IgD-negative memory B cell (primary cell): Measurements from ENCODE around the gene OR2V2. TPM values are rescaled to one million over a fixed set of nuclear protein-coding genes. Genes with fewer than 3 reads are reported as not detected.

ENCODE experiments used
- H3K27ac Mint-ChIP-seq, 3 donors: one replicate each; pipeline ENCODE4 v1.8.0; 2020 to 2022; ENCODE audit warnings: mild to moderate bottlenecking in 3 of 3, mixed read lengths in 3 of 3, moderate library complexity in 1 of 3
- H3K27me3 Mint-ChIP-seq: one replicate; pipeline ENCODE4 v1.8.0; 2021; ENCODE audit warnings: mixed read lengths
- H3K36me3 Mint-ChIP-seq: one replicate; pipeline ENCODE4 v1.8.0; 2020; ENCODE audit warnings: mild to moderate bottlenecking, mixed read lengths
- H3K4me1 Mint-ChIP-seq, 3 donors: one replicate each; pipeline ENCODE4 v1.8.0; 2020 to 2022; ENCODE audit warnings: mixed read lengths in 3 of 3, mild to moderate bottlenecking in 1 of 3
- H3K4me3 Mint-ChIP-seq, 4 donors: one replicate each; pipeline ENCODE4 v1.8.0; 2020 to 2022; ENCODE audit warnings: mild to moderate bottlenecking in 4 of 4, mixed read lengths in 4 of 4, moderate library complexity in 3 of 4
- H3K9me3 Mint-ChIP-seq, 3 donors: one replicate each; pipeline ENCODE4 v1.8.0; 2020 to 2021; ENCODE audit warnings: mixed read lengths in 3 of 3, mild to moderate bottlenecking in 1 of 3
- polyA plus RNA-seq: library from polyadenylated mRNA; unstranded; fragments of 300-500 nt; fragmentation: Illumina TruSeq; gene quantifications from one replicate; pipeline ENCODE4 v1.2.3, GENCODE V29; 2021

Gene OR2V2
- polyA plus RNA-seq, 1 donor from 2014 or later: not detected

- Mint-ChIP-seq H3K9me3 (no peaks in the 10 kb centered on the region), H3K27me3 (peaks cover 1% of the 10 kb centered on the region), H3K36me3 (peaks cover 2% of the 10 kb centered on the region), H3K4me3 (peak overlapping the region; percentile 67 to 87 (median 84)), H3K4me1 (peaks cover 18 to 28% (median 20%) of the 10 kb centered on the region in 3 donors), H3K27ac (peak overlapping the region; percentile 87 to 96 (median 92))
Measured at GRCh38 chr5:181181650-181182565, 34.5 kb downstream of the OR2V2 start.

GRCh38 chr5:181182651-181183050, 35.3 kb downstream of the OR2V2 start:
- Mint-ChIP-seq H3K4me1 (peaks cover 18 to 29% (median 23%) of the 10 kb centered on the region in 3 donors), H3K4me3 (peak overlapping the region; percentile 67 to 90 (median 84)), H3K9me3 (no peaks in the 10 kb centered on the region), H3K27ac (peak overlapping the region; percentile 87 to 96 (median 94)), H3K27me3 (peaks cover 1% of the 10 kb centered on the region), H3K36me3 (no peaks in the 10 kb centered on the region)

- H3K27ac Mint-ChIP-seq: peak overlapping the region; percentile 87 to 98 (median 95)
- peak overlapping the region; percentile 87 to 98 (median 94) for H3K4me3 Mint-ChIP-seq
- H3K4me1 Mint-ChIP-seq: peaks cover 31 to 37% (median 31%) of the 10 kb centered on the region in 3 donors
- peaks cover 8% of the 10 kb centered on the region for H3K27me3 Mint-ChIP-seq
- H3K9me3 Mint-ChIP-seq: peaks cover 0 to 8% (median 0%) of the 10 kb centered on the region in 3 donors
- peaks cover 6% of the 10 kb centered on the region for H3K36me3 Mint-ChIP-seq
Measured at GRCh38 chr5:181184845-181185216, 37.4 kb downstream of the OR2V2 start.

- Mint-ChIP-seq H3K36me3 (peaks cover 6% of the 10 kb centered on the region), H3K27me3 (peaks cover 8% of the 10 kb centered on the region), H3K27ac (peak overlapping the region in 1 of 3 donors; percentile 100), H3K4me3 (peak overlapping the region in 3 of 4 donors; percentile 47 to 98 (median 51)), H3K9me3 (peaks cover 0 to 8% (median 0%) of the 10 kb centered on the region in 3 donors), H3K4me1 (peaks cover 31 to 37% (median 31%) of the 10 kb centered on the region in 3 donors)
Measured at GRCh38 chr5:181185560-181185959, 38.2 kb downstream of the OR2V2 start.

- Mint-ChIP-seq H3K36me3 (peaks cover 6% of the 10 kb centered on the region), H3K27me3 (peaks cover 8% of the 10 kb centered on the region), H3K9me3 (peaks cover 0 to 8% (median 0%) of the 10 kb centered on the region in 3 donors), H3K4me3 (peak overlapping the region in 3 of 4 donors; percentile 18 to 98 (median 25)), H3K4me1 (peaks cover 31 to 37% (median 31%) of the 10 kb centered on the region in 3 donors), H3K27ac (peak overlapping the region; percentile 68 to 100 (median 100))
Measured at GRCh38 chr5:181186022-181186421, 38.6 kb downstream of the OR2V2 start.

GRCh38 chr5:181186986-181187499, 39.7 kb downstream of the OR2V2 start:
- H3K9me3 Mint-ChIP-seq: peaks cover 0 to 14% (median 0%) of the 10 kb centered on the region in 3 donors
- peaks cover 6% of the 10 kb centered on the region for H3K36me3 Mint-ChIP-seq
- H3K4me1 Mint-ChIP-seq: peaks cover 29 to 34% (median 34%) of the 10 kb centered on the region in 3 donors
- H3K4me3 Mint-ChIP-seq: peak overlapping the region in 3 of 4 donors; percentile 60 to 98 (median 98)
- H3K27ac Mint-ChIP-seq: peak overlapping the region; percentile 99 to 100 (median 100)
- H3K27me3 Mint-ChIP-seq: peaks cover 8% of the 10 kb centered on the region

GRCh38 chr5:181187500-181188213, 40.3 kb downstream of the OR2V2 start:
- H3K27ac Mint-ChIP-seq: peak overlapping the region; percentile 99 to 100 (median 100)
- peaks cover 28 to 32% (median 30%) of the 10 kb centered on the region in 3 donors for H3K4me1 Mint-ChIP-seq
- H3K36me3 Mint-ChIP-seq: peaks cover 6% of the 10 kb centered on the region
- H3K27me3 Mint-ChIP-seq: peaks cover 8% of the 10 kb centered on the region
- peak overlapping the region; percentile 91 to 99 (median 98) for H3K4me3 Mint-ChIP-seq
- H3K9me3 Mint-ChIP-seq: peaks cover 0 to 14% (median 0%) of the 10 kb centered on the region in 3 donors

- Mint-ChIP-seq H3K36me3 (peaks cover 6% of the 10 kb centered on the region), H3K27ac (peak overlapping the region; percentile 99 to 100 (median 100)), H3K9me3 (peaks cover 0 to 14% (median 0%) of the 10 kb centered on the region in 3 donors), H3K4me3 (peak overlapping the region; percentile 91 to 99 (median 98)), H3K4me1 (peaks cover 26 to 33% (median 29%) of the 10 kb centered on the region in 3 donors), H3K27me3 (peaks cover 8% of the 10 kb centered on the region)
Measured at GRCh38 chr5:181188700-181189362, 41.4 kb downstream of the OR2V2 start.

GRCh38 chr5:181189363-181189961, 42.1 kb downstream of the OR2V2 start:
- Mint-ChIP-seq H3K4me1 (peaks cover 20 to 29% (median 26%) of the 10 kb centered on the region in 3 donors), H3K27ac (peak overlapping the region; percentile 99 to 100 (median 100)), H3K4me3 (peak overlapping the region; percentile 91 to 99 (median 98)), H3K27me3 (peaks cover 8% of the 10 kb centered on the region), H3K36me3 (peaks cover 6% of the 10 kb centered on the region), H3K9me3 (peaks cover 0 to 14% (median 0%) of the 10 kb centered on the region in 3 donors)

- Mint-ChIP-seq H3K4me3 (peak overlapping the region; percentile 91 to 99 (median 98)), H3K4me1 (peaks cover 20 to 24% (median 24%) of the 10 kb centered on the region in 3 donors), H3K36me3 (peaks cover 6% of the 10 kb centered on the region), H3K27ac (peak overlapping the region; percentile 99 to 100 (median 100)), H3K27me3 (peaks cover 8% of the 10 kb centered on the region), H3K9me3 (peaks cover 0 to 14% (median 0%) of the 10 kb centered on the region in 3 donors)
Measured at GRCh38 chr5:181189962-181190710, 42.8 kb downstream of the OR2V2 start.

- H3K27me3 Mint-ChIP-seq: peaks cover 8% of the 10 kb centered on the region
- H3K27ac Mint-ChIP-seq: peak overlapping the region; percentile 99 to 100 (median 100)
- H3K4me3 Mint-ChIP-seq: peak overlapping the region; percentile 91 to 99 (median 98)
- H3K4me1 Mint-ChIP-seq: peaks cover 20 to 24% (median 20%) of the 10 kb centered on the region in 3 donors
- peaks cover 6% of the 10 kb centered on the region for H3K36me3 Mint-ChIP-seq
- peaks cover 0 to 14% (median 0%) of the 10 kb centered on the region in 3 donors for H3K9me3 Mint-ChIP-seq
Measured at GRCh38 chr5:181190711-181191525, 43.5 kb downstream of the OR2V2 start.

GRCh38 chr5:181191526-181192336, 44.3 kb downstream of the OR2V2 start:
- Mint-ChIP-seq H3K4me3 (peak overlapping the region; percentile 91 to 99 (median 98)), H3K27me3 (peaks cover 8% of the 10 kb centered on the region), H3K9me3 (peaks cover 0 to 14% (median 0%) of the 10 kb centered on the region in 3 donors), H3K27ac (peak overlapping the region; percentile 99 to 100 (median 100)), H3K36me3 (peaks cover 6% of the 10 kb centered on the region), H3K4me1 (peaks cover 16 to 22% (median 20%) of the 10 kb centered on the region in 3 donors)
